Measurements from ENCODE around the gene IQSEC1. TPM values are rescaled to one million over a fixed set of nuclear protein-coding genes. Genes with fewer than 3 reads are reported as not detected.

IQSEC1 gene
- total RNA-seq, 1 experiment from 2014 or later = 28.1 TPM

- no TSS peak for BruUV-seq (replicated peaks)
- POLR2A ChIA-PET = no interaction called here
These were observed 15.1 kb upstream of the IQSEC1 start for GRCh38 chr3:13088028-13089006.

DNA sequence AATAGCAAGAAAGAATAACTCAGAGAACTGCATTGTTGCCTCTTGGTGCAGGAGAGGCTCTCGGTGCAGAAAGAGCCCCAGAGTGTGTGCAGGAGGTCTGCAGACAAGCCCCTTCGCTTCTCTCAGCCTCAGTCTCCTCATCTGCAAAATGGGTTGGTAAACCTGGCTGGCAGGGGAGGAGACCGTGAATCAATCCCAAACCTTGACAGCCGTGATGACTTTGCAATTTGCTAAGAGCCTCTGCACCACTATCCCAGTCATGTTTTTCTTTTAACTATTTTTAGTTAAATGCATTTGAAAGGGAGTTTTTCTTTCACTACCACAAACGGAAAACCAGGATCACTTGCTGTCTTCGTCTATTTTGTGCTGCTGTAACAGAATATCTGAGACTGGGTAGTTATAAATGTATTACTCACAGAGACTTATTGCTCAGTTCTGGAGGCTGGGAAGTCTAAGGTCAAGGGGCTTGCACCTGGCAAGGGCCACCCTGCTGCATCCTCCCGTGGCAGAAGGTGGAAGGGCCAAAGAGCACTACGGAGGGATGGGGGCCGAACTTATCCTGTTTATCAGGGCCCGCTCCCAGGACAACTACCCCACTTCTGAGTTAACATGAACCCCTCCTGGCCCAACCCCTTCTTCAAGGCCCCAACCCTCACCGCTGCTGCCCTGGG, 14.2 kb upstream of the IQSEC1 start:
- H3K4me2 ChIP-seq (ENCODE audit: low read length) = no peak overlapping the region
- no peak overlapping the region for H3K9ac ChIP-seq (ENCODE audit: low read length)
- intact Hi-C loops (cut with micrococcal nuclease) = no loop called here
- no peak overlapping the region for H3K27ac ChIP-seq (ENCODE audit: low read depth, low read length)
- ChIA-PET POLR2A (no interaction called here), CTCF (no interaction called here), RAD21 (ENCODE audit: low non-redundant PET in 1 of 2, low total read pairs in 2 of 2, uncharacterized antibody in 2 of 2, unreplicated experiment in 2 of 2) (no interaction called here)
- H3K4me3 ChIP-seq (replicated peaks in 1 of 2; ENCODE audit: low read depth in 1 of 2, low read length in 2 of 2) = no peak overlapping the region
- ATAC-seq (no peak), DNase-seq (ENCODE audit: low read depth, low spot score) (no peak)
- no peaks in the 10 kb centered on the region for H3K27me3 ChIP-seq (ENCODE audit: insufficient read depth, low read length)
- H3K4me1 ChIP-seq (ENCODE audit: control insufficient read depth in 1 of 2, insufficient read depth in 2 of 2, low read length in 2 of 2) = peaks cover 2 to 5% of the 10 kb centered on the region in 2 experiments; a peak in 2 of 4 replicates
- no peaks in the 10 kb centered on the region for H3K9me2 ChIP-seq (ENCODE audit: insufficient read depth)
- H3K79me2 ChIP-seq (ENCODE audit: insufficient read depth, low read length) = no peaks in the 10 kb centered on the region
- no TSS peak for BruUV-seq (replicated peaks)
- H3K9me3 ChIP-seq (ENCODE audit: control insufficient read depth in 1 of 2, insufficient read depth in 1 of 2, low read depth in 1 of 2, low read length in 2 of 2) = no peaks in the 10 kb centered on the region
- H3K36me3 ChIP-seq (ENCODE audit: control insufficient read depth in 1 of 2, insufficient read depth in 2 of 2, low read length in 2 of 2) = no peaks in the 10 kb centered on the region
- no peaks in the 10 kb centered on the region for H4K20me1 ChIP-seq (ENCODE audit: insufficient read depth)
- no peak overlapping the region for H2AFZ ChIP-seq (ENCODE audit: low read depth, low read length, poor library complexity, severe bottlenecking)
- TF ChIP-seq EGR1 (IDR thresholded peaks at IDR 0.05; ENCODE audit: low read depth) (no peak), CBX3 (IDR thresholded peaks at IDR 0.05; ENCODE audit: low read depth) (no peak), FOSL1 (IDR thresholded peaks at IDR 0.05; ENCODE audit: low read depth) (no peak), CEBPB (IDR thresholded peaks at IDR 0.05; ENCODE audit: low read depth) (no peak), EZH2phosphoT487 (IDR thresholded peaks at IDR 0.05; ENCODE audit: borderline replicate concordance) (no peak), SIN3A (IDR thresholded peaks at IDR 0.05; ENCODE audit: low read depth) (no peak), RAD21 (IDR thresholded peaks at IDR 0.05; ENCODE audit: low read depth) (no peak), SRF (IDR thresholded peaks at IDR 0.05; ENCODE audit: low read depth) (no peak), POLR2AphosphoS5 (IDR thresholded peaks at IDR 0.05; ENCODE audit: low read depth, low read length) (no peak), SP1 (IDR thresholded peaks at IDR 0.05; ENCODE audit: low read depth) (no peak), YY1 (IDR thresholded peaks at IDR 0.05; ENCODE audit: extremely low read depth, insufficient replicate concordance, low read depth, low read length) (no peak), ZNF274 (IDR thresholded peaks at IDR 0.05; ENCODE audit: low read depth, low read length) (no peak)
- TF ChIP-seq, protein P1, sequence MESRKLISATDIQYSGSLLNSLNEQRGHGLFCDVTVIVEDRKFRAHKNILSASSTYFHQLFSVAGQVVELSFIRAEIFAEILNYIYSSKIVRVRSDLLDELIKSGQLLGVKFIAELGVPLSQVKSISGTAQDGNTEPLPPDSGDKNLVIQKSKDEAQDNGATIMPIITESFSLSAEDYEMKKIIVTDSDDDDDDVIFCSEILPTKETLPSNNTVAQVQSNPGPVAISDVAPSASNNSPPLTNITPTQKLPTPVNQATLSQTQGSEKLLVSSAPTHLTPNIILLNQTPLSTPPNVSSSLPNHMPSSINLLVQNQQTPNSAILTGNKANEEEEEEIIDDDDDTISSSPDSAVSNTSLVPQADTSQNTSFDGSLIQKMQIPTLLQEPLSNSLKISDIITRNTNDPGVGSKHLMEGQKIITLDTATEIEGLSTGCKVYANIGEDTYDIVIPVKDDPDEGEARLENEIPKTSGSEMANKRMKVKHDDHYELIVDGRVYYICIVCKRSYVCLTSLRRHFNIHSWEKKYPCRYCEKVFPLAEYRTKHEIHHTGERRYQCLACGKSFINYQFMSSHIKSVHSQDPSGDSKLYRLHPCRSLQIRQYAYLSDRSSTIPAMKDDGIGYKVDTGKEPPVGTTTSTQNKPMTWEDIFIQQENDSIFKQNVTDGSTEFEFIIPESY (IDR thresholded peaks at IDR 0.05; ENCODE audit: extremely low read depth, insufficient replicate concordance, low read length) = no peak
- TF ChIP-seq, protein P2, sequence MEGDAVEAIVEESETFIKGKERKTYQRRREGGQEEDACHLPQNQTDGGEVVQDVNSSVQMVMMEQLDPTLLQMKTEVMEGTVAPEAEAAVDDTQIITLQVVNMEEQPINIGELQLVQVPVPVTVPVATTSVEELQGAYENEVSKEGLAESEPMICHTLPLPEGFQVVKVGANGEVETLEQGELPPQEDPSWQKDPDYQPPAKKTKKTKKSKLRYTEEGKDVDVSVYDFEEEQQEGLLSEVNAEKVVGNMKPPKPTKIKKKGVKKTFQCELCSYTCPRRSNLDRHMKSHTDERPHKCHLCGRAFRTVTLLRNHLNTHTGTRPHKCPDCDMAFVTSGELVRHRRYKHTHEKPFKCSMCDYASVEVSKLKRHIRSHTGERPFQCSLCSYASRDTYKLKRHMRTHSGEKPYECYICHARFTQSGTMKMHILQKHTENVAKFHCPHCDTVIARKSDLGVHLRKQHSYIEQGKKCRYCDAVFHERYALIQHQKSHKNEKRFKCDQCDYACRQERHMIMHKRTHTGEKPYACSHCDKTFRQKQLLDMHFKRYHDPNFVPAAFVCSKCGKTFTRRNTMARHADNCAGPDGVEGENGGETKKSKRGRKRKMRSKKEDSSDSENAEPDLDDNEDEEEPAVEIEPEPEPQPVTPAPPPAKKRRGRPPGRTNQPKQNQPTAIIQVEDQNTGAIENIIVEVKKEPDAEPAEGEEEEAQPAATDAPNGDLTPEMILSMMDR (IDR thresholded peaks at IDR 0.05 in 2 of 3, conservative IDR thresholded peaks at IDR 0.05 in 1 of 3; ENCODE audit: borderline replicate concordance in 1 of 3, insufficient read depth in 1 of 3, low read depth in 2 of 3, low read length in 2 of 3) = no peak

More at GRCh38 chr3:13088028-13089006, 15.1 kb upstream of the IQSEC1 start:
- no peaks in the 10 kb centered on the region for H3K27me3 ChIP-seq (ENCODE audit: insufficient read depth, low read length)
- DNase-seq (ENCODE audit: low read depth, low spot score) = no peak
- no peak overlapping the region for H2AFZ ChIP-seq (ENCODE audit: low read depth, low read length, poor library complexity, severe bottlenecking)
- intact Hi-C loops (cut with micrococcal nuclease) = no loop called here
- peaks cover 5 to 7% of the 10 kb centered on the region in 2 experiments; a peak in 2 of 4 replicates for H3K4me1 ChIP-seq (ENCODE audit: control insufficient read depth in 1 of 2, insufficient read depth in 2 of 2, low read length in 2 of 2)
- H3K4me3 ChIP-seq (replicated peaks in 1 of 2; ENCODE audit: low read depth in 1 of 2, low read length in 2 of 2) = no peak overlapping the region
- H3K9me3 ChIP-seq (ENCODE audit: control insufficient read depth in 1 of 2, insufficient read depth in 1 of 2, low read depth in 1 of 2, low read length in 2 of 2) = no peaks in the 10 kb centered on the region
- H4K20me1 ChIP-seq (ENCODE audit: insufficient read depth) = no peaks in the 10 kb centered on the region
- H3K9ac ChIP-seq (ENCODE audit: low read length) = no peak overlapping the region
- ChIA-PET RAD21 (ENCODE audit: low non-redundant PET in 1 of 2, low total read pairs in 2 of 2, uncharacterized antibody in 2 of 2, unreplicated experiment in 2 of 2) (no interaction called here), CTCF (no interaction called here)
- H3K27ac ChIP-seq (ENCODE audit: low read depth, low read length) = no peak overlapping the region
- no peaks in the 10 kb centered on the region for H3K9me2 ChIP-seq (ENCODE audit: insufficient read depth)
- TF ChIP-seq ZFX (IDR thresholded peaks at IDR 0.05) = no peak
- no peak for TF ChIP-seq POLR2A (IDR thresholded peaks at IDR 0.05; ENCODE audit: borderline replicate concordance, extremely low read depth, insufficient read depth, insufficient read length)
- no peaks in the 10 kb centered on the region for H3K36me3 ChIP-seq (ENCODE audit: control insufficient read depth in 1 of 2, insufficient read depth in 2 of 2, low read length in 2 of 2)
- no peak for ATAC-seq
- H3K79me2 ChIP-seq (ENCODE audit: insufficient read depth, low read length) = no peaks in the 10 kb centered on the region
- H3K4me2 ChIP-seq (ENCODE audit: low read length) = no peak overlapping the region
